Neutrophil (primary cell): ENCODE data around the gene STK40.

Source experiments
- H3K27ac ChIP-seq: fragments of 200-600 bp; sonication (generic); 2 replicates; pipeline ENCODE4 v1.5.1; 2016; ENCODE audit warnings: mild to moderate bottlenecking, moderate library complexity
- H3K27me3 ChIP-seq: fragments of 200-600 bp; sonication (generic); 2 replicates; pipeline ENCODE4 v1.6.0; 2016; ENCODE audit warnings: mild to moderate bottlenecking
- H3K36me3 ChIP-seq: fragments of 200-600 bp; sonication (generic); 2 replicates; pipeline ENCODE4 v1.5.1; 2017
- H3K4me1 ChIP-seq, 2 experiments: fragments of 200-600 bp in 1 of 2; sonication (generic) in 1 of 2; 1 replicate in 1 of 2; 2 replicates in 1 of 2; pipeline versions ENCODE4 v1.5.1 to v1.6.1; 2013 to 2016; ENCODE audit warnings: low read depth in 1 of 2, low read length in 1 of 2, mild to moderate bottlenecking in 1 of 2, moderate library complexity in 1 of 2; ENCODE audit not compliant: control insufficient read depth in 1 of 2, insufficient read depth in 1 of 2
- H3K4me3 ChIP-seq, 2 experiments: fragments of 200-600 bp in 1 of 2; sonication (generic) in 1 of 2; 1 replicate in 1 of 2; 2 replicates in 1 of 2; pipeline ENCODE4 v1.5.1; 2013 to 2016; ENCODE audit warnings: low read depth in 1 of 2, low read length in 1 of 2, mild to moderate bottlenecking in 1 of 2, moderate library complexity in 1 of 2
- H3K9me3 ChIP-seq: fragments of 200-600 bp; sonication (generic); 2 replicates; pipeline ENCODE4 v1.5.1; 2016
- CTCF ChIP-seq: fragments of 200-600 bp; sonication (generic); IDR thresholded peaks from 2 replicates; pipeline ENCODE4 v1.5.1; 2016; ENCODE audit warnings: antibody characterized with exemption

The STK40 gene

GRCh38 chr1:36369061-36369861 lies 16.5 kb downstream of the STK40 start:
- peaks cover 43% of the 10 kb centered on the region for H3K36me3 ChIP-seq
- peak overlapping the region; percentile 97 for H3K27ac ChIP-seq
- no peaks in the 10 kb centered on the region for H3K27me3 ChIP-seq
- no peaks in the 10 kb centered on the region for H3K9me3 ChIP-seq
- peaks cover 96 to 99% of the 10 kb centered on the region in 2 experiments for H3K4me1 ChIP-seq
- peak; percentile 96 for TF ChIP-seq CTCF
- peak overlapping the region; percentile 3 to 46 for H3K4me3 ChIP-seq

- Histone ChIP-seq H3K27ac (peak overlapping the region; percentile 97), H3K4me3 (peak overlapping the region in 1 of 2 experiments; percentile 58), H3K27me3 (no peaks in the 10 kb centered on the region), H3K9me3 (no peaks in the 10 kb centered on the region), H3K36me3 (peaks cover 47% of the 10 kb centered on the region), H3K4me1 (peaks cover 82 to 84% of the 10 kb centered on the region in 2 experiments)
- TF ChIP-seq CTCF, result no peak
Measured at GRCh38 chr1:36367798-36368197, 17.9 kb downstream of the STK40 start.

- peak overlapping the region; percentile 97 for H3K27ac ChIP-seq
- no peak for TF ChIP-seq CTCF
- no peaks in the 10 kb centered on the region for H3K27me3 ChIP-seq
- H3K4me1 ChIP-seq, result peaks cover 74 to 77% of the 10 kb centered on the region in 2 experiments
- H3K9me3 ChIP-seq, result no peaks in the 10 kb centered on the region
- H3K36me3 ChIP-seq, result peaks cover 50% of the 10 kb centered on the region
- H3K4me3 ChIP-seq, result peak overlapping the region; percentile 23 to 58
Measured at GRCh38 chr1:36367066-36367465, 18.7 kb downstream of the STK40 start.

- peak overlapping the region; percentile 55 to 58 for H3K4me3 ChIP-seq
- H3K36me3 ChIP-seq, result peaks cover 59% of the 10 kb centered on the region
- H3K4me1 ChIP-seq, result peaks cover 75 to 77% of the 10 kb centered on the region in 2 experiments
- TF ChIP-seq CTCF, result peak; percentile 47
- no peaks in the 10 kb centered on the region for H3K27me3 ChIP-seq
- peak overlapping the region; percentile 97 for H3K27ac ChIP-seq
- no peaks in the 10 kb centered on the region for H3K9me3 ChIP-seq
Measured at GRCh38 chr1:36366091-36366661, 19.5 kb downstream of the STK40 start.

GRCh38 chr1:36365381-36365780 lies 20.3 kb downstream of the STK40 start:
- no peaks in the 10 kb centered on the region for H3K9me3 ChIP-seq
- no peak for TF ChIP-seq CTCF
- peaks cover 63% of the 10 kb centered on the region for H3K36me3 ChIP-seq
- peak overlapping the region; percentile 8 to 58 for H3K4me3 ChIP-seq
- peak overlapping the region; percentile 97 for H3K27ac ChIP-seq
- no peaks in the 10 kb centered on the region for H3K27me3 ChIP-seq
- peaks cover 75 to 77% of the 10 kb centered on the region in 2 experiments for H3K4me1 ChIP-seq
